GM12865 (cell line): ENCODE results near the gene ALAS1.

Source experiments
- DNase-seq: peaks from one replicate; pipeline ENCODE4 v3.0.0; 2010; ENCODE audit warnings: low read depth
- H3K4me3 ChIP-seq: 2 replicates; pipeline ENCODE4 v1.5.1; 2011; ENCODE audit warnings: mild to moderate bottlenecking, low read depth, low read length, control low read depth
- CTCF ChIP-seq: IDR thresholded peaks from 2 replicates; pipeline ENCODE4 v1.5.1; 2011; ENCODE audit warnings: low read length, control low read depth, low read depth, inconsistent platforms; ENCODE audit not compliant: insufficient read depth; ENCODE audit errors: missing control alignments

Gene ALAS1

DNA sequence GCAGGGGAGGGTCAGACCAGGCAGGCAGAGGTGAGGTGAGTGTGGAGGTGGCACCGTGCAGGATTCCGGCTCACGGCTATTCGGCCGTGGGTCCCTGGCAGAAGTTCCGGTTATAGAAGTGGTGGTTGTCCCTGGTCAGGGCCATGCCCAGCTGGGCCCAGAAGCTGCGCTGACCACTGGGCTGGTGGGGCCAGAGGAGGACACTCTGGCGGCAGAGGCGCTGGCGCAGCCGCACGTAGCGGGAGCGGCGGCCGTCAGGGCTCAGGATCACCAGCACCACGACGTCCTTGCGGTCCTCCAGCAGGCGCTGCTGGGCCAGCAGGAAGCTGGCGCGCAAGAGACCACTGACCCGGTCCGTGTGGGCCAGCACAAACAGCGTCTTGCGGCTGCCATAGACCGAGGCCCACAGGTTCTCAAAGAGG, 23.2 kb downstream of the ALAS1 start:
- no peak for TF ChIP-seq CTCF
- H3K4me3 ChIP-seq: no peak overlapping the region
- DNase-seq: no peak

GRCh38 chr3:52221563-52222318, 23.8 kb downstream of the ALAS1 start:
- no peak for DNase-seq
- TF ChIP-seq CTCF: no peak
- no peak overlapping the region for H3K4me3 ChIP-seq

GRCh38 chr3:52222319-52223221, 24.6 kb downstream of the ALAS1 start:
- TF ChIP-seq CTCF: no peak
- DNase-seq: no peak
- H3K4me3 ChIP-seq: no peak overlapping the region

DNA sequence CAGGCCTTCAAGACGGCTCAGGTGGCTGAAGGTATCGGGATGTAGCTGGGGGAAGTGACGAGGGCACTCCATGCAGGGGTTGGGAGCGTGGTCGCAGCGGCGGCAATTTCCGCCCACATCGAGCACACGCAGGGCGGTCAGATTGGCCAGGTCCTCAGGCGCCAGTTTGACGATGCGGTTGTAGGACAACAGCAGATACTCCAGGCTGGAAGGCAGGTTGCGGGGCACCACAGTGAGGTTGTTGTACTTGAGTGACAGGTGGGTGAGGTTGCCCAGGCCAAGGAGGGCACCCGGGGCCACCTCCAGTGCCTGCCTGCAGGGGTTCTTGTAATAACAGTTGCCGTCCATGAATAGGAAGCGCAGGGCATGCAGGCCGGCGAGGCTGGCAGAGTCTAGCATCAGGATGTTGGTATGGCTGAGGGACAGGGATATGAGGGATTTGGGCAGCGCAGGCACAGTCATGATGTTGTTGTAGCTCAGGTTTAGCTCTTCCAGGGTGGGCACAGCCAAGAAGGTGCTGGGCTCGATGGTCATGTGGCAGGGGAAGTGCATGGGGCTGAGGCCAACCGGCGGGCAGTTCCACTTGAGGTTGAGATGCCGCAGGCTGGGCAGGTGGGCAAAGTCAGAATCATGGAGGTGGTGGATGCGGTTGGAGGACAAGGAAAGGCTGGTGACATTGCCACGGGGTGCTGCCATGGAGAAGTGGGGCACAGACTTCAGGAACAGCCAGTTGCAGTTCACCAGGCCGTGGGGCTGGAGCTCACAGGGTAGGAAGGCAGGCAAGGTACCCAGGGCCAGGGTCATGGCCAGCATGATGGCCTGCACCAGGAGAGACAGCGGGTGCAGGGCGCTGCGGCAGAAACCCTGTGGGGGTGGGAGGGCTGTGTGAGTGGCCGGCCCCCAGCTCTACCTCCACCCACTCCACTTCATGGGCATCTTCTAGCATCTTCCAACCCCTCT, 25.8 kb downstream of the ALAS1 start:
- no peak overlapping the region for H3K4me3 ChIP-seq
- no peak for TF ChIP-seq CTCF
- no peak for DNase-seq

- peak; percentile 77 for DNase-seq
- H3K4me3 ChIP-seq: peak within 1 kb of the TSS; percentile 32; the same call in 1 of the 2 replicates
Observed at GRCh38 chr3:52225452-52226228, 27.7 kb downstream of the ALAS1 start, which contains the start of gene TLR9. TSS of gene TLR9 (minus strand) at chr3:52225645. CDS start at chr3:52225529, 116 bp downstream.

More at GRCh38 chr3:52225452-52226228, 27.7 kb downstream of the ALAS1 start, which contains the start of gene TLR9:
- TF ChIP-seq CTCF: no peak
